ENCODE data around the gene GUK1.

- no peak for TF ChIP-seq YY1 (IDR thresholded peaks at IDR 0.05; ENCODE audit: insufficient read depth, insufficient read length)
- no peak for TF ChIP-seq SUZ12 (IDR thresholded peaks at IDR 0.05; ENCODE audit: extremely low read depth, insufficient read depth, insufficient read length)
- no peak for TF ChIP-seq ZNF274 (IDR thresholded peaks at IDR 0.05; ENCODE audit: low read depth, low read length)
Measured at GRCh38 chr1:228181645-228182034, 41.6 kb downstream of the GUK1 start.
